ENCODE measurements around the gene IST1.

GRCh38 chr16:71873199-71873598, 22.1 kb upstream of the IST1 start:
- TF ChIP-seq EZH2 (IDR thresholded peaks at IDR 0.05; ENCODE audit: borderline replicate concordance, low read depth, low read length, poor library complexity, severe bottlenecking) (no peak), CTCF (conservative IDR thresholded peaks at IDR 0.05; ENCODE audit: low read depth, low read length) (no peak)

Data from A673 (cell line).